ENCODE data around the gene MBOAT1. TPM values are rescaled to one million over a fixed set of nuclear protein-coding genes. Genes with fewer than 3 reads are reported as not detected.

The MBOAT1 gene
- total and polyA plus RNA-seq, 10 donors, result 1.0 to 14.9 (median 11.8) TPM

DNA sequence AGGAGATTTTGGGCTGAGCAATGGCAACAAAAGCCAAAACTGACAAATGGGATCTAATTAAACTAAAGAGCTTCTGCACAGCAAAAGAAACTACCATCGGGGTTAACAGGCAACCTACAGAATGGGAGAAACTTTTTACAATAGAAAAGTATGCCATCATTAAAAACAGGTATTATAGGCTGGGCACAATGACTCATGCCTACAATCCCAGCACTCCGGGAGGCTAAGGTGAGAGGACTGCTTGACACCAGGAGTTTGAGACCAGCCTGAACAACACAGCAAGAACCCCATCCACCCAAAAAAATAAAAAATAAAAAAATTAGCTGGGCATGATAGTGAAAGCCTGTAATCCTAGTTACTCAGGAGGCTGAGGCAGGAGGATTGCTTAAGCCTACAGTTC, 55.4 kb downstream of the MBOAT1 start:
- 84 to 89% (median 87%) methylated on average over 2 of the region's 2 CpGs for WGBS, 5 donors

DNA sequence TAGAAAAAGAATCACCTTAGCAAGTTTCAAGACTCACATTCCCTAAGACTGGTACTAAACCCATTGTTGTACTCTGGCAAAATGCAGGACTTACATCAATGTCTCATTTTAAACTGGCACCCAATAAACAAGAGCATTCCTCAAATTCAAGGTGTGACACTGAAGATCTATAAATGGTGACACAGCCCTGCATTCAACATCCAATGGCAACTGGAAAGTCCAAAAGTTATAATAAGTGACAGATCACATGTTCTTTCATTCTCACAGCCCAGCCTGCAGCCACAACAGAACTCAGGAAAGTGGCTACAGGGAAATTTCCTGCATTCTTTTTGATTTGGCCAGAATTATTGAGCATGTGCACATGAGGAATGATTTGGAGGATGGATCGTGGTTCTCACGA, 57.5 kb downstream of the MBOAT1 start:
- DNase-seq, result no peak
- Histone ChIP-seq H3K4me1 (no peaks in the 10 kb centered on the region), H3K36me3 (peaks cover 0 to 29% (median 0%) of the 10 kb centered on the region in 6 donors), H3K9me3 (no peaks in the 10 kb centered on the region), H3K27me3 (replicated peaks in 1 of 7) (no peaks in the 10 kb centered on the region), H3K27ac (no peak overlapping the region), H3K4me3 (no peak overlapping the region)
- WGBS, 5 donors, result 83 to 95% (median 91%) methylated on average over 2 of the region's 2 CpGs
- intact Hi-C loops (cut with DNase I; ENCODE audit: low total_unique reads), result no loop called here
- TF ChIP-seq, protein P1, sequence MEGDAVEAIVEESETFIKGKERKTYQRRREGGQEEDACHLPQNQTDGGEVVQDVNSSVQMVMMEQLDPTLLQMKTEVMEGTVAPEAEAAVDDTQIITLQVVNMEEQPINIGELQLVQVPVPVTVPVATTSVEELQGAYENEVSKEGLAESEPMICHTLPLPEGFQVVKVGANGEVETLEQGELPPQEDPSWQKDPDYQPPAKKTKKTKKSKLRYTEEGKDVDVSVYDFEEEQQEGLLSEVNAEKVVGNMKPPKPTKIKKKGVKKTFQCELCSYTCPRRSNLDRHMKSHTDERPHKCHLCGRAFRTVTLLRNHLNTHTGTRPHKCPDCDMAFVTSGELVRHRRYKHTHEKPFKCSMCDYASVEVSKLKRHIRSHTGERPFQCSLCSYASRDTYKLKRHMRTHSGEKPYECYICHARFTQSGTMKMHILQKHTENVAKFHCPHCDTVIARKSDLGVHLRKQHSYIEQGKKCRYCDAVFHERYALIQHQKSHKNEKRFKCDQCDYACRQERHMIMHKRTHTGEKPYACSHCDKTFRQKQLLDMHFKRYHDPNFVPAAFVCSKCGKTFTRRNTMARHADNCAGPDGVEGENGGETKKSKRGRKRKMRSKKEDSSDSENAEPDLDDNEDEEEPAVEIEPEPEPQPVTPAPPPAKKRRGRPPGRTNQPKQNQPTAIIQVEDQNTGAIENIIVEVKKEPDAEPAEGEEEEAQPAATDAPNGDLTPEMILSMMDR (IDR thresholded peaks at IDR 0.05 in 8 of 11, conservative IDR thresholded peaks at IDR 0.05 in 3 of 11), result no peak
- no peak for TF ChIP-seq POLR2AphosphoS5 (IDR thresholded peaks at IDR 0.05)
- TF ChIP-seq POLR2A (IDR thresholded peaks at IDR 0.05), result no peak

More for the DNA sequence above, 55.4 kb downstream of the MBOAT1 start:
- no peaks in the 10 kb centered on the region for H3K27me3 ChIP-seq (replicated peaks in 1 of 7)
- TF ChIP-seq, protein P1 (IDR thresholded peaks at IDR 0.05 in 8 of 11, conservative IDR thresholded peaks at IDR 0.05 in 3 of 11), result no peak
- TF ChIP-seq POLR2AphosphoS5 (IDR thresholded peaks at IDR 0.05), result no peak
- no peak for TF ChIP-seq POLR2A (IDR thresholded peaks at IDR 0.05)
- no peaks in the 10 kb centered on the region for H3K9me3 ChIP-seq
- intact Hi-C loops (cut with DNase I; ENCODE audit: low total_unique reads), result no loop called here
- H3K4me1 ChIP-seq, result peaks cover 0 to 3% (median 0%) of the 10 kb centered on the region in 6 donors
- H3K27ac ChIP-seq, result no peak overlapping the region
- peaks cover 0 to 8% (median 0%) of the 10 kb centered on the region in 6 donors for H3K36me3 ChIP-seq
- no peak for DNase-seq
- no peak overlapping the region for H3K4me3 ChIP-seq

DNA sequence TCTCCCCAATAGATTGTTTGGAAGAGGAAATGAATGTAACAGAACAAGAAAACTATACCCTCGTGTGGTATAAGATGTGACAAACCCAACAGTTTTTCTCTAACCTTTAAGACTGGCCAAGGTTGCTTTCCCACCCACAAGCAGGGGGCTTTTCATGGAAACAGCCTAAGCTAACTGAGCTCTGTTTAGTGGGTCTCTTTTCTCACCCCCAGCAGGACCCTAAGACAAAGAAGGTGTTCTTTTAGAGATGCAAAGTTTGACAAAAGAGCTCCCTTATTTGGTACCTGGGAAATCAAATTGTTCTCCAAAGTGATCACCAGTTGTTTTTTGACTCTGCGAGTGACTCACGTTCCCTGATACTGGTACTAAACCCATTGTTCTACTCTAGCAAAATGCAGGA, 59.1 kb downstream of the MBOAT1 start:
- peaks cover 0 to 42% (median 0%) of the 10 kb centered on the region in 6 donors for H3K36me3 ChIP-seq
- 82 to 92% (median 89%) methylated on average over 3 of the region's 3 CpGs for WGBS, 5 donors
- intact Hi-C loops (cut with DNase I; ENCODE audit: low total_unique reads), result no loop called here
- H3K4me1 ChIP-seq, result no peaks in the 10 kb centered on the region
- no peak overlapping the region for H3K4me3 ChIP-seq
- no peak for DNase-seq
- no peaks in the 10 kb centered on the region for H3K27me3 ChIP-seq (replicated peaks in 1 of 7)
- H3K9me3 ChIP-seq, result no peaks in the 10 kb centered on the region
- TF ChIP-seq, protein P1 (IDR thresholded peaks at IDR 0.05 in 8 of 11, conservative IDR thresholded peaks at IDR 0.05 in 3 of 11), result no peak
- TF ChIP-seq POLR2AphosphoS5 (IDR thresholded peaks at IDR 0.05) (no peak), POLR2A (IDR thresholded peaks at IDR 0.05) (no peak)
- no peak overlapping the region for H3K27ac ChIP-seq

DNA sequence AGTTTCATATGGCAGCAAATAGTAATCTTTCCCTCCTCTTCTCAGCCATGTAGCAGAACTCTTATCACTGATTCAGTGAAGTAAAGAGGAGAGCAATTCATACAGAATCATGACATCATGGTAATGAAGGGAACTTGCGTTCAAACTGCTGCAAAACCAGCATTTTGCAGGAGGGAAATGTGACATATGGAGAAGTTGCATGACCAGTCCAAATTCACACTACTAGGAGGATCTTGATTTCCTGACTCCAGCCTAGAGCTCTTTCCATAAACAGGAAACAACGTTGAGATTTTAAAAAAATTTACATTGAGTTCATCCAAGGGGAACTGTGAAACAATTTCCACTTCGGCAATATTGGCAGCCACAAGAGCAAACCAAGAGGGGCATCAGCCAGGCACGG, 63.8 kb downstream of the MBOAT1 start:
- H3K27me3 ChIP-seq (replicated peaks in 1 of 7), result no peaks in the 10 kb centered on the region
- H3K4me1 ChIP-seq, result no peaks in the 10 kb centered on the region
- H3K27ac ChIP-seq, result peak overlapping the region in 1 of 8 donors; percentile 21
- H3K4me3 ChIP-seq, result no peak overlapping the region
- TF ChIP-seq, protein P1 (IDR thresholded peaks at IDR 0.05 in 8 of 11, conservative IDR thresholded peaks at IDR 0.05 in 3 of 11), result no peak
- no peak for TF ChIP-seq POLR2AphosphoS5 (IDR thresholded peaks at IDR 0.05)
- no peak for TF ChIP-seq POLR2A (IDR thresholded peaks at IDR 0.05)
- peaks cover 0 to 87% (median 5%) of the 10 kb centered on the region in 6 donors for H3K36me3 ChIP-seq
- 60 to 82% (median 77%) methylated on average over 4 of the region's 4 CpGs for WGBS, 5 donors
- intact Hi-C loops (cut with DNase I; ENCODE audit: low total_unique reads), result no loop called here
- no peaks in the 10 kb centered on the region for H3K9me3 ChIP-seq
- DNase-seq, result no peak
